Measurements from ENCODE around the gene MYH8. TPM values are rescaled to one million over a fixed set of nuclear protein-coding genes. Genes with fewer than 3 reads are reported as not detected.

The MYH8 gene
- total and polyA plus RNA-seq, 8 donors, result not detected

- DNase-seq (no peak), ATAC-seq (no peak)
- H3K27me3 ChIP-seq, result no peaks in the 10 kb centered on the region
- H3K4me1 ChIP-seq, result no peaks in the 10 kb centered on the region
- H3K9me3 ChIP-seq, result peaks cover 0 to 6% of the 10 kb centered on the region in 2 donors
- H3K4me3 ChIP-seq, result no peak overlapping the region
- H3K27ac ChIP-seq, result no peak overlapping the region
- intact Hi-C loops (cut with DNase I), result no loop called here
- no peaks in the 10 kb centered on the region for H3K36me3 ChIP-seq
- no peak for TF ChIP-seq CTCF (IDR thresholded peaks at IDR 0.05)
Observed at GRCh38 chr17:10428781-10429180, 7.0 kb upstream of the MYH8 start.

GRCh38 chr17:10421211-10421610, 539 bp downstream of the MYH8 start:
- Histone ChIP-seq H3K27me3 (no peaks in the 10 kb centered on the region), H3K4me1 (no peaks in the 10 kb centered on the region), H3K9me3 (no peaks in the 10 kb centered on the region), H3K27ac (no peak overlapping the region), H3K36me3 (no peaks in the 10 kb centered on the region), H3K4me3 (no peak overlapping the region)
- DNase-seq (no peak), ATAC-seq (no peak)
- no peak for TF ChIP-seq CTCF (IDR thresholded peaks at IDR 0.05)
- intact Hi-C loops (cut with DNase I), result no loop called here

- TF ChIP-seq CTCF (IDR thresholded peaks at IDR 0.05), result no peak
- DNase-seq, result no peak
- intact Hi-C loops (cut with DNase I), result no loop called here
- Histone ChIP-seq H3K27ac (no peak overlapping the region), H3K4me1 (no peaks in the 10 kb centered on the region), H3K4me3 (no peak overlapping the region), H3K9me3 (no peaks in the 10 kb centered on the region), H3K36me3 (no peaks in the 10 kb centered on the region), H3K27me3 (no peaks in the 10 kb centered on the region)
- no peak for ATAC-seq
Observed at GRCh38 chr17:10420811-10421210, 939 bp downstream of the MYH8 start.

- H3K27me3 ChIP-seq, result no peaks in the 10 kb centered on the region
- no peaks in the 10 kb centered on the region for H3K36me3 ChIP-seq
- ATAC-seq (no peak), DNase-seq (no peak)
- TF ChIP-seq CTCF (IDR thresholded peaks at IDR 0.05), result no peak
- no peak overlapping the region for H3K4me3 ChIP-seq
- H3K4me1 ChIP-seq, result no peaks in the 10 kb centered on the region
- no peak overlapping the region for H3K27ac ChIP-seq
- intact Hi-C loops (cut with DNase I), result no loop called here
- no peaks in the 10 kb centered on the region for H3K9me3 ChIP-seq
Observed at GRCh38 chr17:10417431-10417830, 4.3 kb downstream of the MYH8 start.

GRCh38 chr17:10415161-10415560, 6.6 kb downstream of the MYH8 start:
- TF ChIP-seq CTCF (IDR thresholded peaks at IDR 0.05), result no peak
- Histone ChIP-seq H3K4me1 (no peaks in the 10 kb centered on the region), H3K4me3 (no peak overlapping the region), H3K9me3 (no peaks in the 10 kb centered on the region), H3K27ac (no peak overlapping the region), H3K36me3 (no peaks in the 10 kb centered on the region), H3K27me3 (no peaks in the 10 kb centered on the region)
- no peak for DNase-seq
- intact Hi-C loops (cut with DNase I), result no loop called here
- no peak for ATAC-seq

Measured in left lung (tissue), 10 donors.